Liver (tissue), 3 donors: ENCODE data around the gene TMEM43.

Experiments
- CTCF ChIP-seq: fragments of 150-350 bp; IDR thresholded peaks from 2 replicates; pipeline ENCODE4 v1.5.1; 2017; ENCODE audit warnings: improper control_type of control experiment, low read depth, low read length; ENCODE audit not compliant: missing input control
- JUND ChIP-seq, 2 donors: IDR thresholded peaks; 2 replicates each; pipeline ENCODE4 v1.6.1; 2016; ENCODE audit warnings: antibody characterized with exemption in 2 of 2
- MAX ChIP-seq: IDR thresholded peaks from 2 replicates; pipeline ENCODE4 v1.6.1; 2016; ENCODE audit warnings: antibody characterized with exemption
- RAD21 ChIP-seq, 2 donors: IDR thresholded peaks; 2 replicates each; pipeline ENCODE4 v1.6.1; 2016; ENCODE audit warnings: antibody characterized with exemption in 2 of 2, mild to moderate bottlenecking in 2 of 2
- REST ChIP-seq: IDR thresholded peaks from 2 replicates; pipeline ENCODE4 v1.6.1; 2016; ENCODE audit warnings: antibody characterized with exemption, mild to moderate bottlenecking
- TAF1 ChIP-seq: conservative IDR thresholded peaks from 2 replicates; pipeline ENCODE4 v1.6.1; 2016; ENCODE audit warnings: antibody characterized with exemption, mild to moderate bottlenecking
- YY1 ChIP-seq: IDR thresholded peaks from 2 replicates; pipeline ENCODE4 v1.6.1; 2016; ENCODE audit warnings: antibody characterized with exemption, mild to moderate bottlenecking
- ZBTB33 ChIP-seq: IDR thresholded peaks from 2 replicates; pipeline ENCODE4 v1.6.1; 2016; ENCODE audit warnings: antibody characterized with exemption
- donor health status: healthy.
- donor health status: healthy.

GRCh38 chr3:14151471-14152083 lies 26.7 kb downstream of the TMEM43 start:
- TF ChIP-seq CTCF (no peak), TAF1 (no peak), ZBTB33 (no peak), RAD21 (IDR thresholded peaks at IDR 0.05) (no peak), REST (no peak), MAX (no peak), JUND (IDR thresholded peaks at IDR 0.05) (no peak), YY1 (no peak)
